DOHH2 (cell line): ENCODE measurements around the gene GPX1.
"Not testable (repeated sequence)": the region's sequence is repeated elsewhere in the genome, so short reads cannot be mapped to it uniquely, and the experiment has no call there.

Source experiments
- CTCF ChIP-seq: fragments of 200-600 bp; sonication (generic); IDR thresholded peaks from one replicate; pipeline ENCODE4 v1.5.1; 2014; ENCODE audit warnings: antibody characterized with exemption, mild to moderate bottlenecking, low read depth, low read length; ENCODE audit not compliant: poor library complexity, severe bottlenecking
- EZH2phosphoT487 ChIP-seq: fragments of 200-600 bp; sonication (generic); IDR thresholded peaks from 2 replicates; pipeline ENCODE4 v1.6.1; 2017; ENCODE audit warnings: borderline replicate concordance, mild to moderate bottlenecking, antibody characterized with exemption, low read length, moderate library complexity, mixed read lengths

- TF ChIP-seq CTCF, EZH2phosphoT487: not testable (repeated sequence)
These were observed 1.1 kb downstream of the GPX1 start for GRCh38 chr3:49357095-49357442.
